Stomach (tissue), 4 donors: ENCODE measurements around the gene CCDC85A.

Experiments used
- POLR2A ChIP-seq, 4 donors: fragments of 450-650 bp; IDR thresholded peaks; one replicate each; pipeline ENCODE4 v1.6.1; 2016; ENCODE audit warnings: antibody characterized with exemption in 4 of 4, control low read depth in 2 of 4, mild to moderate bottlenecking in 1 of 4, moderate library complexity in 1 of 4
- POLR2AphosphoS5 ChIP-seq, 3 donors: sonication (generic); formaldehyde crosslinking; IDR thresholded peaks; one replicate each; pipeline ENCODE4 v1.6.1; 2016; ENCODE audit warnings: antibody characterized with exemption in 3 of 3
- TF ChIP-seq, protein P1 (sequence below), 7 experiments: fragments of 450-650 bp in 4 of 7; fragments of 200-600 bp in 3 of 7; sonication (generic) in 3 of 7; IDR thresholded peaks; one replicate each; pipeline ENCODE4 v1.5.1; 2016 to 2019; ENCODE audit warnings: antibody characterized with exemption in 7 of 7, control low read depth in 2 of 7, mild to moderate bottlenecking in 1 of 7

DNA sequence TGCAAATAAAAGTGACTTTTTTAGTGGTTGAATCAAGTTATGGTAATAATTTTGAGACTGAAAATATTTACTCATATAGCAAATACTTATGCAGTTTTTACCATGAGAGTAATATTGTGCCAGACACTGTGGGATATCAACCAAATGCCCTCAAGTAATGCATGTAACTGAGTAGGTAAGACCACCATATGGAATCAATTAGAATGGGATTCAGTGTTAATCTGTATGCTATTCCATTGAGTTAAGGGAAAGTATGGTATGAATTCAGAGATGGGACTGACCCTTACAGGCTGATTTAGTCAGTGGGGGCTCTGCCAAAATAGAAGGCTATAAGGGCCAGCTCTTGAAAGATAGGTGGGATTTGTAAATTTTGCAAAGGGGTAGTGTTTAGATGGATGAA lies 131.6 kb downstream of the CCDC85A start:
- TF ChIP-seq, protein P1, sequence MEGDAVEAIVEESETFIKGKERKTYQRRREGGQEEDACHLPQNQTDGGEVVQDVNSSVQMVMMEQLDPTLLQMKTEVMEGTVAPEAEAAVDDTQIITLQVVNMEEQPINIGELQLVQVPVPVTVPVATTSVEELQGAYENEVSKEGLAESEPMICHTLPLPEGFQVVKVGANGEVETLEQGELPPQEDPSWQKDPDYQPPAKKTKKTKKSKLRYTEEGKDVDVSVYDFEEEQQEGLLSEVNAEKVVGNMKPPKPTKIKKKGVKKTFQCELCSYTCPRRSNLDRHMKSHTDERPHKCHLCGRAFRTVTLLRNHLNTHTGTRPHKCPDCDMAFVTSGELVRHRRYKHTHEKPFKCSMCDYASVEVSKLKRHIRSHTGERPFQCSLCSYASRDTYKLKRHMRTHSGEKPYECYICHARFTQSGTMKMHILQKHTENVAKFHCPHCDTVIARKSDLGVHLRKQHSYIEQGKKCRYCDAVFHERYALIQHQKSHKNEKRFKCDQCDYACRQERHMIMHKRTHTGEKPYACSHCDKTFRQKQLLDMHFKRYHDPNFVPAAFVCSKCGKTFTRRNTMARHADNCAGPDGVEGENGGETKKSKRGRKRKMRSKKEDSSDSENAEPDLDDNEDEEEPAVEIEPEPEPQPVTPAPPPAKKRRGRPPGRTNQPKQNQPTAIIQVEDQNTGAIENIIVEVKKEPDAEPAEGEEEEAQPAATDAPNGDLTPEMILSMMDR (IDR thresholded peaks at IDR 0.05) = no peak
- TF ChIP-seq POLR2AphosphoS5 (IDR thresholded peaks at IDR 0.05) = no peak
- no peak for TF ChIP-seq POLR2A (IDR thresholded peaks at IDR 0.05)
